DOHH2 (cell line): ENCODE measurements around the gene SPIRE1.

Source experiments
- EZH2phosphoT487 ChIP-seq: fragments of 200-600 bp; sonication (generic); IDR thresholded peaks from 2 replicates; pipeline ENCODE4 v1.6.1; 2017; ENCODE audit warnings: borderline replicate concordance, mild to moderate bottlenecking, antibody characterized with exemption, low read length, moderate library complexity, mixed read lengths
- TF ChIP-seq, protein P1 (sequence below): fragments of 200-600 bp; sonication (generic); IDR thresholded peaks from one replicate; pipeline ENCODE4 v1.5.1; 2014; ENCODE audit warnings: antibody characterized with exemption, mild to moderate bottlenecking, low read depth, low read length; ENCODE audit not compliant: poor library complexity, severe bottlenecking

- TF ChIP-seq, protein P1, sequence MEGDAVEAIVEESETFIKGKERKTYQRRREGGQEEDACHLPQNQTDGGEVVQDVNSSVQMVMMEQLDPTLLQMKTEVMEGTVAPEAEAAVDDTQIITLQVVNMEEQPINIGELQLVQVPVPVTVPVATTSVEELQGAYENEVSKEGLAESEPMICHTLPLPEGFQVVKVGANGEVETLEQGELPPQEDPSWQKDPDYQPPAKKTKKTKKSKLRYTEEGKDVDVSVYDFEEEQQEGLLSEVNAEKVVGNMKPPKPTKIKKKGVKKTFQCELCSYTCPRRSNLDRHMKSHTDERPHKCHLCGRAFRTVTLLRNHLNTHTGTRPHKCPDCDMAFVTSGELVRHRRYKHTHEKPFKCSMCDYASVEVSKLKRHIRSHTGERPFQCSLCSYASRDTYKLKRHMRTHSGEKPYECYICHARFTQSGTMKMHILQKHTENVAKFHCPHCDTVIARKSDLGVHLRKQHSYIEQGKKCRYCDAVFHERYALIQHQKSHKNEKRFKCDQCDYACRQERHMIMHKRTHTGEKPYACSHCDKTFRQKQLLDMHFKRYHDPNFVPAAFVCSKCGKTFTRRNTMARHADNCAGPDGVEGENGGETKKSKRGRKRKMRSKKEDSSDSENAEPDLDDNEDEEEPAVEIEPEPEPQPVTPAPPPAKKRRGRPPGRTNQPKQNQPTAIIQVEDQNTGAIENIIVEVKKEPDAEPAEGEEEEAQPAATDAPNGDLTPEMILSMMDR, result no peak
- TF ChIP-seq EZH2phosphoT487, result no peak
These were observed 160.1 kb downstream of the SPIRE1 start for GRCh38 chr18:12497839-12498238.
